ENCODE data around the gene MTRF1. TPM values are rescaled to one million over a fixed set of nuclear protein-coding genes. Genes with fewer than 3 reads are reported as not detected.

The MTRF1 gene
- polyA plus RNA-seq, 2 of the 4 experiments (the other 2 are of a cell fraction) = 9.1 to 16.1 TPM

DNA sequence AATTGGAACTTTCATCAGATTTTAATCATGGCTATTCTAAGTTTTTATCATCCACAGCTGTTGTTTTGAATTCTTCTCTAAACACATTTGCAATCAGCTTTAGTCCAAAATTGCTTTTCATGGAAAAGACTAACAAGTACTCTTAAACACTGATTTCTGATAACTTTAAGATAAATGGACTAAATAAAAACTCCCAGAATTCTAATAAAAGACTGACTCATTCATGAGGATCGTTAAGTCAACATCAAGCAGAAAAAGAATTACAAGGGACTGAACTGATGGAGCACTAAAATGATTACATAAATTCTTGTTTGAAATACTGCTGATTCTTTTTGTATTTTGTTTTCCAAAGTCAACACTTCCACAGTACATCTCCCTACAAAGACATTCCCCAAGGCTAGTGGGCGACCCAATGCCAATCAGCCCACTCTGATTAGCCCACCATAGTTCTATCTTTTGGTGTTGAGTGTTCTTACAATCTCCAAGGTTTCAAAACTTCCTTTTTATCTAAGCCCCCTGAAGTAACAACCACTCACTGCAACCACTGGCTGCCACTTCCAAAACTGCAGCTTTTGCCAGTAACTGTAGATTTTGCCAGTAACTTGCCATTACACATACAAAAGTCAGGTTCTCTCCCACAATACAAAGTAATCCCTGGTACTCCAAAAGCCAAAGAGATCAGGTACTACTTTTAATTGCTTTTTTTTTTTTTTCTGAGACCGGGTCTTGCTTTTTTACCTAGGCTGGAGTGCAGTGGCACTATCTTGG, 33.7 kb upstream of the MTRF1 start:
- Histone ChIP-seq H3K4me1 (peaks cover 21% of the 10 kb centered on the region), H3K4me2 (peak overlapping the region; percentile 45), H3K27ac (peak overlapping the region in 1 of 2 experiments; percentile 70; a peak in 3 of 6 replicates), H3K9me3 (no peaks in the 10 kb centered on the region), H3K4me3 (no peak overlapping the region)
- 31% methylated on average over 3 of the region's 3 CpGs for WGBS (ENCODE audit: missing lambda C conversion rate)
- DNase-seq (ENCODE audit: low read depth in 1 of 2, low spot score in 1 of 2) (no peak), FAIRE-seq (no peak), ATAC-seq (no peak)
- ChIA-PET POLR2A (no interaction called here), CTCF (interaction anchor here (0.6 kb wide), 1 partner anchor 12 kb away, joined by 3 read pairs; no protein-coding TSS in a partner anchor)
- TF ChIP-seq FOSL2 (IDR thresholded peaks at IDR 0.05) (no peak), FOSL2 (CRISPR knock-in tag; IDR thresholded peaks at IDR 0.05) (peak; percentile 37; the same call in 1 of the 2 replicates), HDAC2 (IDR thresholded peaks at IDR 0.05) (no peak)

DNA sequence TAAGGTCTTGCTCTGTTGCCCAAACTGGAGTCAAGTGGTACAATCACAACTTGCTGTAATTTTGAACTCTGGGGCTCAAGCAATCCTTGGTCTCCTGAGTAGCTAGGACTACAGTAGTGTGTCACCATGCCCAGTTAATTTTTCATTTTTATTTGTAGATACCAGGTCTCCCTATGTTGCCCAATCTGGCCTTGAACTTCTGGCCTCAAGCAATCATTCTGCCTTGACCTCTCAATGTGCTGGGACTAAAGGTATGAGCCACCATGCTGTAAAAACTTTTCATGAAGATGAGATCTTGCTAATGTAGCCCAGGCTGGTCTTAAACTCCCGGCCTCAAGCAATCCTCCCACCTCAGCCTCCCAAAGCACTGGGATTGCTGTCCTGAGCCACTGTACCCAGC, 32.6 kb upstream of the MTRF1 start:
- H3K4me1 ChIP-seq = peaks cover 23% of the 10 kb centered on the region
- ATAC-seq = no peak
- WGBS (ENCODE audit: missing lambda C conversion rate) = 88% methylated on average over 1 of the region's 1 CpG
- ChIA-PET CTCF (interaction anchor here (0.6 kb wide), 1 partner anchor 42 kb away, joined by 3 read pairs; no protein-coding TSS in a partner anchor), POLR2A (no interaction called here)
- no peak overlapping the region for H3K4me2 ChIP-seq
- no peak for DNase-seq (ENCODE audit: low read depth in 1 of 2, low spot score in 1 of 2)
- H3K4me3 ChIP-seq = no peak overlapping the region
- H3K9me3 ChIP-seq = no peaks in the 10 kb centered on the region
- no peak for FAIRE-seq
- H3K27ac ChIP-seq = peak overlapping the region in 1 of 2 experiments; percentile 42; a peak in 1 of 6 replicates
- TF ChIP-seq POLR2AphosphoS2 (conservative IDR thresholded peaks at IDR 0.05; ENCODE audit: low read length) (no peak), FOSL2 (IDR thresholded peaks at IDR 0.05) (no peak), FOSL2 (CRISPR knock-in tag; IDR thresholded peaks at IDR 0.05) (no peak), RARB (CRISPR knock-in tag; IDR thresholded peaks at IDR 0.05) (no peak), CHD4 (IDR thresholded peaks at IDR 0.05; ENCODE audit: borderline replicate concordance) (no peak), POLR2A (IDR thresholded peaks at IDR 0.05; ENCODE audit: low read length) (no peak), EP300 (IDR thresholded peaks at IDR 0.05) (no peak), CBX8 (IDR thresholded peaks at IDR 0.05) (no peak), GATA3 (IDR thresholded peaks at IDR 0.05; ENCODE audit: borderline replicate concordance) (no peak), PHF8 (IDR thresholded peaks at IDR 0.05; ENCODE audit: borderline replicate concordance, low read depth) (no peak), FOSB (CRISPR knock-in tag; IDR thresholded peaks at IDR 0.05) (no peak), JUN (IDR thresholded peaks at IDR 0.05) (no peak), JUNB (IDR thresholded peaks at IDR 0.05) (no peak)
- TF ChIP-seq, protein P1, sequence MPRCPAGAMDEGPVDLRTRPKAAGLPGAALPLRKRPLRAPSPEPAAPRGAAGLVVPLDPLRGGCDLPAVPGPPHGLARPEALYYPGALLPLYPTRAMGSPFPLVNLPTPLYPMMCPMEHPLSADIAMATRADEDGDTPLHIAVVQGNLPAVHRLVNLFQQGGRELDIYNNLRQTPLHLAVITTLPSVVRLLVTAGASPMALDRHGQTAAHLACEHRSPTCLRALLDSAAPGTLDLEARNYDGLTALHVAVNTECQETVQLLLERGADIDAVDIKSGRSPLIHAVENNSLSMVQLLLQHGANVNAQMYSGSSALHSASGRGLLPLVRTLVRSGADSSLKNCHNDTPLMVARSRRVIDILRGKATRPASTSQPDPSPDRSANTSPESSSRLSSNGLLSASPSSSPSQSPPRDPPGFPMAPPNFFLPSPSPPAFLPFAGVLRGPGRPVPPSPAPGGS (IDR thresholded peaks at IDR 0.05) = no peak

DNA sequence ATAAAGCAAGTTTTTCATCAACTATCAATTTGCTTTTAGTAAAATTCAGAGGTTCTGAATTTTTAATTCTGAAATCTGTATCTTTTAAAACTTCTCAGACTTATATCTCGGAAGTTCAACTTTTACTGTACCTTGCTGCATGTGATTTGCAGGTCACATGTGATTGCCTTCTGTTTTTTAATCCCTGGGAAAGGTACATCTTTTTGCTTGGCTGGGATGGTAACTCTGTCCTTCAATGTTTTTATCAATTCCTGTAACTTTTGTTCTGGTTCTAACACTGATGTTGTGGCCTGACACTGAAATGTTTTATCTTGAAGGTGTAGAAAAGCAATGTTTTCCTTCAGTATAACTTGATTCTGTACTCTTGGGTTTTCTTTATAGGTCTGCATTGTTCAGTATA, 31.5 kb upstream of the MTRF1 start:
- TF ChIP-seq, protein P2, sequence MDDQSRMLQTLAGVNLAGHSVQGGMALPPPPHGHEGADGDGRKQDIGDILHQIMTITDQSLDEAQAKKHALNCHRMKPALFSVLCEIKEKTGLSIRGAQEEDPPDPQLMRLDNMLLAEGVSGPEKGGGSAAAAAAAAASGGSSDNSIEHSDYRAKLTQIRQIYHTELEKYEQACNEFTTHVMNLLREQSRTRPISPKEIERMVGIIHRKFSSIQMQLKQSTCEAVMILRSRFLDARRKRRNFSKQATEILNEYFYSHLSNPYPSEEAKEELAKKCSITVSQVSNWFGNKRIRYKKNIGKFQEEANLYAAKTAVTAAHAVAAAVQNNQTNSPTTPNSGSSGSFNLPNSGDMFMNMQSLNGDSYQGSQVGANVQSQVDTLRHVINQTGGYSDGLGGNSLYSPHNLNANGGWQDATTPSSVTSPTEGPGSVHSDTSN (IDR thresholded peaks at IDR 0.05) = no peak
- TF ChIP-seq MAFK (IDR thresholded peaks at IDR 0.05; ENCODE audit: partially characterized antibody) (no peak), EHF (CRISPR knock-in tag; IDR thresholded peaks at IDR 0.05) (no peak), POLR2A (IDR thresholded peaks at IDR 0.05; ENCODE audit: low read length) (no peak), TP53 (CRISPR knock-in tag; IDR thresholded peaks at IDR 0.05) (no peak), RAD21 (conservative IDR thresholded peaks at IDR 0.05 in 1 of 2, IDR thresholded peaks at IDR 0.05 in 1 of 2) (no peak), RCOR1 (IDR thresholded peaks at IDR 0.05; ENCODE audit: low read depth, low read length) (no peak), FOSL2 (IDR thresholded peaks at IDR 0.05) (no peak), FOSL2 (CRISPR knock-in tag; IDR thresholded peaks at IDR 0.05) (no peak)
- POLR2A ChIA-PET = no interaction called here
- Histone ChIP-seq H3K4me2 (no peak overlapping the region), H3K4me3 (no peak overlapping the region), H3K9me3 (no peaks in the 10 kb centered on the region), H3K27ac (no peak overlapping the region), H3K4me1 (peaks cover 23% of the 10 kb centered on the region)
- FAIRE-seq (no peak), DNase-seq (ENCODE audit: low read depth in 1 of 2, low spot score in 1 of 2) (no peak), ATAC-seq (no peak)
- 91% methylated on average over 1 of the region's 1 CpG for WGBS (ENCODE audit: missing lambda C conversion rate)
- CTCF ChIA-PET = no interaction called here
